Ramos (cell line): ENCODE data around the gene HSPA2.

Source experiments
- in situ Hi-C: fragments of 300-500 bp; cut with MboI; formaldehyde crosslinking; loops from one replicate; pipeline ENCODE4 v1.14.3; 2022; ENCODE audit warnings: low sequenced_read_pairs; ENCODE audit not compliant: unreplicated experiment

Gene HSPA2

GRCh38 chr14:64540208-64541202 lies at the start of gene HSPA2:
Gene HSPA2 (plus strand): TSS chr14:64540741. CDS start chr14:64540850, 109 bp downstream.
- in situ Hi-C loops: no loop called here

GRCh38 chr14:64491637-64492036 lies 48.9 kb upstream of the HSPA2 start:
- in situ Hi-C loops: no loop called here

- in situ Hi-C loops: no loop called here
Measured at GRCh38 chr14:64493455-64493854, 47.1 kb upstream of the HSPA2 start.

GRCh38 chr14:64495252-64495651 lies 45.3 kb upstream of the HSPA2 start:
- in situ Hi-C loops: no loop called here

GRCh38 chr14:64496764-64497163 lies 43.8 kb upstream of the HSPA2 start:
- in situ Hi-C loops: no loop called here

GRCh38 chr14:64500088-64500487 lies 40.5 kb upstream of the HSPA2 start:
- in situ Hi-C loops: no loop called here

GRCh38 chr14:64501411-64502171 lies 39.0 kb upstream of the HSPA2 start:
- in situ Hi-C loops: no loop called here

GRCh38 chr14:64502456-64502855 lies 38.1 kb upstream of the HSPA2 start:
- in situ Hi-C loops: no loop called here

GRCh38 chr14:64502887-64503433 lies 37.6 kb upstream of the HSPA2 start:
- in situ Hi-C loops: no loop called here

- in situ Hi-C loops: no loop called here
Measured at GRCh38 chr14:64503434-64504309, 36.9 kb upstream of the HSPA2 start, which contains the start of gene ZBTB25. Gene ZBTB25 (minus strand): TSS chr14:64503838. CDS start chr14:64490533, 13,305 bp downstream.

- in situ Hi-C loops: no loop called here
Measured at GRCh38 chr14:64504310-64504896, 36.1 kb upstream of the HSPA2 start, which contains the start of gene ZBTB1. Gene ZBTB1 (plus strand): TSS chr14:64504770. CDS start chr14:64521505, 16,735 bp downstream.

- in situ Hi-C loops: no loop called here
Measured at GRCh38 chr14:64504897-64505794, 35.4 kb upstream of the HSPA2 start.

GRCh38 chr14:64506721-64507120 lies 33.8 kb upstream of the HSPA2 start:
- in situ Hi-C loops: no loop called here

- in situ Hi-C loops: no loop called here
Measured at GRCh38 chr14:64507376-64508156, 33.0 kb upstream of the HSPA2 start.

- in situ Hi-C loops: no loop called here
Measured at GRCh38 chr14:64508215-64508776, 32.2 kb upstream of the HSPA2 start.

GRCh38 chr14:64509036-64509435 lies 31.5 kb upstream of the HSPA2 start:
- in situ Hi-C loops: no loop called here
